NCI-H345 (cell line): ENCODE measurements around the gene SLC17A9.

ENCODE experiments used
- DNase-seq: peaks from one replicate; lab custom pipeline; 2025; lab: John Stamatoyannopoulos, UW

The SLC17A9 gene, protein sequence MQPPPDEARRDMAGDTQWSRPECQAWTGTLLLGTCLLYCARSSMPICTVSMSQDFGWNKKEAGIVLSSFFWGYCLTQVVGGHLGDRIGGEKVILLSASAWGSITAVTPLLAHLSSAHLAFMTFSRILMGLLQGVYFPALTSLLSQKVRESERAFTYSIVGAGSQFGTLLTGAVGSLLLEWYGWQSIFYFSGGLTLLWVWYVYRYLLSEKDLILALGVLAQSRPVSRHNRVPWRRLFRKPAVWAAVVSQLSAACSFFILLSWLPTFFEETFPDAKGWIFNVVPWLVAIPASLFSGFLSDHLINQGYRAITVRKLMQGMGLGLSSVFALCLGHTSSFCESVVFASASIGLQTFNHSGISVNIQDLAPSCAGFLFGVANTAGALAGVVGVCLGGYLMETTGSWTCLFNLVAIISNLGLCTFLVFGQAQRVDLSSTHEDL

DNA sequence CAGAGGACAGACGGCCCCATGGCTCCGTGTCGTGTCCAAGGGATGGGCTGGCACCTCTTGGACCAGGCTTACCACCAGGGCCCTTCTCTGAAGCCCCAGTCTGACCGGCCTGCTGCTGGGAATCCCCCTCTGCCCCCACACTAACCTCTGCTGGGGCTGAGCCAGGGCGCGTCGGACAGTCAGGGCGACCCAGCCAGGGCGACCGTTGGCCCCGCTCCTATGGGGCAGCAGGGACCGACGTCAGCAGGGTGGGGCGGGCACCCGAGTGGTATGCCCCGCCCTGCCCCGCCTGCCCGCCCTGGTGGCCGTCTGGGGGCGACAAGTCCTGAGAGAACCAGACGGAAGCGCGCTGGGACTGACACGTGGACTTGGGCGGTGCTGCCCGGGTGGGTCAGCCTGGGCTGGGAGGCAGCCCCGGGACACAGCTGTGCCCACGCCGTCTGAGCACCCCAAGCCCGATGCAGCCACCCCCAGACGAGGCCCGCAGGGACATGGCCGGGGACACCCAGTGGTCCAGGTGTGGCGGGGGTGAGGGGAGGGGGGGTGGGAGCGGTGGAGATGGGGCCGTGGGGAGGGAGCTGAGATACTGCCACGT, at the start of gene SLC17A9:
Gene SLC17A9 (plus strand): TSS at position 337 of the 595 bp plus-strand sequence. CDS start 122 bp downstream, at position 459.
- DNase-seq = no peak

DNA sequence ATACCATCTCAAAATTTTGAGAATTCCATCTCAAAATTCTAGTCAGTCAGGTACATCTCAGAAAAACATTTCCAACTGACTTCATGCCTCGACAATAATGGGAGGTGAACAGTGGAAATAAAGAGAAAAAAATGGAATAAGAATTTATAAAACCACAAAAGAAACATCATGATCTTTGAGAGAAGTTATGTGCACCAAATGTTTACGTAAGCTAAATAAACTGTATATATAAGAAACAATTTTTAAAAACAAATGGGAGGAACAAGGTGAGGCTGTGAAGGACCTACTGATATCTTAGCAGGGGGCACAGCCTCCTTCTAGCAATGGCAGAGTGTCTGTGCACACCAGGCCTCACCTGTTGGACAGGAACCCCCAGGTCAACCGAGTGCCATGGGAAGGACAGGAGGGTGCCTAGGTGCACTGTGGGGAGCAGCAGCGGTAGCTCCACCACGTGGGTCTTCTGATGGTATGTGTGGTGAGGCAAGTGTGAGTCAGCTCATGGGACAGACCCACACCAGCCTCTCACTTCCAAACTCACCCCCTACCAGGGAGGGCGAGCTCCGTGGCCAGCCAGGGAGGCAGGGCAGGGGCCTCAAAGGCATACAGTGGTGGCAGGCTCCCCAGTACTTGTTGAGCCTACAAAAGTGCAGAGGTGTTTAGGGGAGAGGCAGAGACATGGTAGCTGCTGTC, 49.4 kb upstream of the SLC17A9 start:
- DNase-seq = no peak

- no peak for DNase-seq
Measured at GRCh38 chr20:62905536-62906117, 46.9 kb upstream of the SLC17A9 start.

GRCh38 chr20:62906209-62906608, 46.3 kb upstream of the SLC17A9 start:
- no peak for DNase-seq

DNA sequence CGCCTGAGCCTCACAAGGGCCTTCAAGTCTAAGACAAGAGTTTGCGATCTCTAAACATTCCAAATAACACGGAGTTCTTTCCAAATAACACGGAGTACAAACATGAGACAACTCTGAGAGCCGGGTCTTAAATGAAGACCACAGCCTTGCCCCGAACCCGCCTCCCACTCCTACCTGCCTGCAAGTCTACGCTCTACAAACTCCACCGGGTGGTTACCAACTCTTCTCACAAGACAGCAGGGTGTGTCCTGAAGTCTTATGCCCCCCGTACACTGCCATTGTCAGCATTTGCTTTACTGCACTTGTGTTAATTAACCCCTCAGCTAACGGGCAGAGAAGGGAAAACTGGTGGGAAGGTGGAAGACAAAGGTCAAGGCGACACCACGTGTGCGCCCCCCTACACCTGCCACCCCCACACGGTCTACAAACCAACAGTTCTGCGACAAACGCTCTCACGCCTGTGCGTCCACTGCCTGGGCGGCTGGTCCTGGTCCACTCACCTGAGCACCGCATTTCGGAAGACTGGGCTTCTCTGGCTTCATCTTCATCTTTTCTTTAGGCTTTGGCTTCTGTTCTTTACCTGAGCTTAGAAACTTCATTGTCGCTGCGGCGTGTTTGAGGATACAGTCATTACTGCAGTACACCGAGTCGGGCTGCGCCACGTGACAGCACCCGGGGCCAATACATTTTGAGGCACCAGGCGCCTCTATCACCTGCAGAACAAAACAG, 45.7 kb upstream of the SLC17A9 start:
- DNase-seq = no peak

- no peak for DNase-seq
Measured at GRCh38 chr20:62907384-62908317, 44.9 kb upstream of the SLC17A9 start.

- DNase-seq = peak; percentile 91
Measured at GRCh38 chr20:62908971-62909791, 43.3 kb upstream of the SLC17A9 start.

DNA sequence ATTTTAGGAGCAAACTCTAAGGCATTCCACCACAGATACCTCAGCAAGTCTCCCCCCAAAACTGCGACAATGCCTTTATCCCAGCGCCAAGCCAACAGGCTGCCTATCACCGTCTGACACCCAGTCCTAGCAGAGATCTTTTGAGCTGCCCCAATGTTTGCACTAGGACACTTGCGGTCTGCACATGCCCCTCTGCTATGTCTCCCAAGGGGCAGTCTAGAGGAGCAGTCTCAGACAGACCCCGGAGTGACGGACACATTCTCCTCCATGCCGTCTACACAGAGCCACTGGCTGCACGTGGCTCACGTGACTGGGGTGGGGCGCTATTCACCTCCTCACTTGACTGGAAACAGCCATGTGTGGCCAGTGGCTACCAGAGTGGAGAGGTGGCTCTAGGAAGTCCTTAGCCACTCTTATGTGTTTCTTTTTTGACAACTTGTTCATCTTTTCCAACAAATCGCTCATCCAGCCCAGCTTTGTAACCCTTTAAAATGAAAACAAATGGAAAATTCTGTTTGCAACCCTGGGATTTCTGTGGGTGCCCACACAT, 42.2 kb upstream of the SLC17A9 start:
- DNase-seq = no peak

DNA sequence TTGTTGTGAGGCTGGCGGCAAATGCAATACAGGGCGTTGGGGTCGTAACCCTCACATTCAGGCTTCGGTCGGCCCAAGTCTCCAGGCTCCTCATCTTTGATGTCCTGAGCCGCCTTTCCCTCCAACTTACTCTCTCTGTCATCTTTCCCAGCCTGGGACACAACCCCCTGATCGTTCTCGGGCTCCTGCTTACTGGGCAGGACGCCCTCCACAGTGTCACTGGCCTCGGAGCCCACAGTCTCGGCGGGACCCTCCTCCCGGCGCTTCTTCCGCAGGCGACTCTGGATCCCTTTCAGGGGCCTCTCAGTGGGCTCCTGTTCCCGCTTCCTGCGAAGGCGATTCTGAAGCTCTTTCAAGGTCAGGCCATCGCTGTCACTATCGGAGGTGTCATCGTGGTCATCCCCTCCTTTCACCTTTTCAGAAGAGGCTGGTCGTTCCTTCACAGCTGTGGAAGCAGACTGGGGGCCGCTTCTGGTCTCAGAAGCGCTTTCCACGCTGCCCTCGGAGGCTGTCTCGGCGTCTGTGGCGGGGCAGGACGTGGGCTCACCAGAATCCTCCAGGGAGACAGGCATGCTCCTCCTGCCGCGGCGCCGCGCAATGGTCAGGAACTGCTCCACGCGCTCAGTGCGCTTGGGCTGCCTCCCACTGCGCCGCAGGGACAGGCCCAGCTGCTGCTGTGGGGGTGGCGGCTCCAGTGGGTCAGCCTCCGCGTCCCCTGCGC, 41.6 kb upstream of the SLC17A9 start:
- DNase-seq = no peak

DNA sequence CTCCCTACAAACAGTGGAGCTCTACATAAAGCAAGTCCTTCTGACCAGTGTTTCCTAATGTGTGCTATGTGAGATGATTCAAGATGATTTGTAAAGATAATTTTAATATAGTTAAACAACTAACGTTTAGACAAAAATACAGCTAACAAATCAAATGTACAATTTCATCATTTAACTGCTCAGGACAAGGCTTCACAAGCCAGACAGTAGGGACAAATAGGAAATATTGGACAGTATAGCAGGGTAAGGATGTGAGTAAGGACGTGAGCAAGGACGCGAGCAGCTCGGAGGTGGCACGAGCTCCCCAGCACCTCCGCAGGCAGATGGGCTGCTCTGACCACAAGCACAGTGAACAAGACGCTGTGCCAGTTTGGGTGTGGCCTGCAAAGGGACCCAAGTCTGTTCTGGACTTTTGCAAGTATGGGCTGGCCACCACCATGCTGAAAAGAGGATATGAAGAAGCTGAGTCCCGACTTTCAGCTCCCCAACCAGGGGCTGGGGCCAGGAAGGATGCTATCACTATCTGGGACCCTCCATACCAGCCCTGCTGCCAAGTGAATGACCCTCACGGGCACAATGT, 40.7 kb upstream of the SLC17A9 start:
- DNase-seq = no peak

- DNase-seq = no peak
Measured at GRCh38 chr20:62913043-62913630, 39.4 kb upstream of the SLC17A9 start.

GRCh38 chr20:62914436-62914835, 38.1 kb upstream of the SLC17A9 start:
- no peak for DNase-seq

DNA sequence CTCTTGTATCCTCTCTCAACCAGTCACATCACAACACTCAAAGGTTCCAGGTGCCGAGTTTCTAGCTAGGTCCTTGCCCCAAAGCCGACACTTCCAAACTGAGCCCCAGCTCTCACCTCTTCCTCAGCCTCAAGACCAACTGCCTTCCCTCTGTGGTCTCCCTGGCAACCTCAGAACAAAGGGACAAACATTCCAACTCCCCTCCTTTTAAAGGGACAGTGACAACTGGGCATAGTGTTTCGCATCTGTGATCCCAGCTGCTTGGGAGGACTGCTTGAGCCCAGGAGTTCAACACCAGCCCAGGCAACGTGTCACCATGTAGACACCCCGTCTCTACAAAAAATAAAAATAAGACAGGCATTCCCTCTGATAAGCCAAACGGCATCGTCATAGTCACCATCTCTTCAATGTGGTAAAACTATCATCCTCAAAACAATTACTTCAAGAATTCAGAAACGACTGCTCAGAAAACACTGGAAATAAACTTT, 37.5 kb upstream of the SLC17A9 start:
- peak; percentile 47 for DNase-seq

DNA sequence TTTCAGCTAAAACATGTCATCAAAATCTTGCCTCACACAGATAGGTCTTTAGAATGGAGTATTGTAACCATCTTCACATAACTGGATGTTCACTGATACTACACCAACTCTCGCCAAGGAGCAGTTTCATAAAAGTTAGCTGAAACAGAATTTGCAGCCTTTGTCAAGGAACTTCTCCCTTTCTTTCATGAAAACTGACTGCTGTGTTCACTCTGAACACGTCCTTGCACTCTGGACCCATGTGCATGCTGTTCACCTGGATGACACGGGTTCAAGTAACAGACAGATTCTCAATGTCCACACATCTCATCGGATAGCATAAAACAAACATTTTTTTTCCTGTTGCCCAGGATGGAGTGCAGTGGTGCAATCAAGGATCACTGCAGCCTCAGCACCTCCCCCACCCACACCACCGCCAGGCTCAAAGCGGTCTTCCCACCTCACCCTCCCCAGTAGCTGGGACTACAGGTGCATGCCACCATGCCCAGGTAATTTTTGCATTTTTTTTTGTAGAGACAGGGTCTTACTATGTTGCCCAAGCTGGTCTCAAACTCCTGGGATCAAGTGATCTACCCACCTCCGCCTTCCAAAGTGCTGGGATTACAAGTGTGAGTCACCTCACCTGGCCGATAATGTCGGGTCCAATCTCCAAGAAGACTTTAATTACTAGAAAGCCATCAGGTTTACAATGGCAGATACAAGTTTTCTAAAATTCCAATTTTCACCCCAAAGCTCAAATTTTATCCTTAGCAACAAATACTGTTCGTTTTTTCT, 35.6 kb upstream of the SLC17A9 start:
- DNase-seq = no peak

DNA sequence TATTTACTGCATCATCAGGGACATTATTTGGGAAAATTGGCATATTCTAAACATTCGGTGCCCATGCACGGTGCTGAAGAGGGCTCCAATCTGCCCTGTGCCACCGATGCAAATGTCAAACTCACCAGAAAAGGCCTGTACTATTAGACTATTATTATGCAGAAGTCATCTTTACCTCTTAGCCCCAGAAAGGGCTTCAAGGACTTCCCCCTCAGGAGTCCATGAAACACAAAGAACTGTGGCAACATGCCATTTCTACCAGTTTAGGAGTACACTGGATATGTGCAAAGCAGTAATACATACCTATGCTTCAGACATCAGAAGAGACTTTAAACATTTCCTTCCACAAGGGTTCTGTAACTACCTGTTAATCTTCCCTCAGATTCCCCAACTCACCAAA, 34.8 kb upstream of the SLC17A9 start:
- no peak for DNase-seq

- DNase-seq = no peak
Measured at GRCh38 chr20:62918147-62918546, 34.4 kb upstream of the SLC17A9 start.

- no peak for DNase-seq
Measured at GRCh38 chr20:62918831-62919230, 33.7 kb upstream of the SLC17A9 start.
